ENCODE measurements around the gene STK40.

- no peak for TF ChIP-seq CTCF (IDR thresholded peaks at IDR 0.05; ENCODE audit: low read depth, low read length, poor library complexity, severe bottlenecking)
- TF ChIP-seq EZH2phosphoT487 (IDR thresholded peaks at IDR 0.05; ENCODE audit: borderline replicate concordance, low read length): no peak
These were observed 78.0 kb downstream of the STK40 start for GRCh38 chr1:36307601-36308330.

Data from DOHH2 (cell line).